MG63 (cell line): ENCODE measurements around the gene TMED6. TPM values are rescaled to one million over a fixed set of nuclear protein-coding genes. Genes with fewer than 3 reads are reported as not detected.
"Not testable (repeated sequence)": the region's sequence is repeated elsewhere in the genome, so short reads cannot be mapped to it uniquely, and the experiment has no call there.

Experiments used
- DNase-seq: peaks from one replicate; pipeline ENCODE4 v3.0.0-alpha.2; 2020
- H3K27me3 ChIP-seq: fragments of 250-450 bp; sonication (Bioruptor Pico); 2 replicates; pipeline ENCODE4 v1.5.1; 2020; ENCODE audit warnings: mild to moderate bottlenecking, moderate library complexity
- H3K36me3 ChIP-seq: fragments of 250-450 bp; sonication (Bioruptor Pico); 2 replicates; pipeline ENCODE4 v1.5.1; 2020; ENCODE audit warnings: mild to moderate bottlenecking, moderate library complexity
- H3K4me3 ChIP-seq: fragments of 250-450 bp; sonication (Bioruptor Pico); 2 replicates; pipeline ENCODE4 v1.5.1; 2020; ENCODE audit warnings: mild to moderate bottlenecking, moderate library complexity
- H3K9me3 ChIP-seq: fragments of 250-450 bp; sonication (Bioruptor Pico); 2 replicates; pipeline ENCODE4 v1.5.1; 2020; ENCODE audit warnings: mild to moderate bottlenecking, moderate library complexity
- total RNA-seq: library from RNA; depleted of rRNA; stranded (reverse); fragments of >200 nt; shearing (Covaris generic); gene quantifications from 2 replicates; pipeline ENCODE4 v1.2.3, GENCODE V29; 2014; ENCODE audit warnings: low replicate concordance

The TMED6 gene
- total RNA-seq, 1 experiment from 2014 or later, result not detected

GRCh38 chr16:69367980-69368379, 16.4 kb upstream of the TMED6 start:
- no peaks in the 10 kb centered on the region for H3K9me3 ChIP-seq
- H3K36me3 ChIP-seq, result peaks cover 18% of the 10 kb centered on the region
- no peak overlapping the region for H3K4me3 ChIP-seq
- DNase-seq, result no peak
- H3K27me3 ChIP-seq, result no peaks in the 10 kb centered on the region

- peaks cover 12% of the 10 kb centered on the region for H3K36me3 ChIP-seq
Observed at GRCh38 chr16:69366431-69366830, 14.8 kb upstream of the TMED6 start.

GRCh38 chr16:69365901-69366300, 14.3 kb upstream of the TMED6 start:
- Histone ChIP-seq H3K27me3 (no peaks in the 10 kb centered on the region), H3K9me3 (no peaks in the 10 kb centered on the region), H3K4me3 (no peak overlapping the region), H3K36me3 (peaks cover 12% of the 10 kb centered on the region)
- no peak for DNase-seq

More at GRCh38 chr16:69366431-69366830, 14.8 kb upstream of the TMED6 start:
- Histone ChIP-seq H3K27me3 (no peaks in the 10 kb centered on the region), H3K9me3 (no peaks in the 10 kb centered on the region), H3K4me3 (no peak overlapping the region)
- no peak for DNase-seq

- Histone ChIP-seq H3K4me3 (no peak overlapping the region), H3K36me3 (0 out of 2 replicates have a peak, but pooled peaks cover 4% of the 10 kb centered on the region)
- DNase-seq, result no peak
Observed at GRCh38 chr16:69364088-69364487, 12.5 kb upstream of the TMED6 start.

GRCh38 chr16:69363281-69363717, 11.7 kb upstream of the TMED6 start:
- H3K9me3 ChIP-seq, result no peaks in the 10 kb centered on the region
- 0 out of 2 replicates have a peak, but pooled peaks cover 2% of the 10 kb centered on the region for H3K36me3 ChIP-seq
- DNase-seq, result no peak
- no peaks in the 10 kb centered on the region for H3K27me3 ChIP-seq
- H3K4me3 ChIP-seq, result no peak overlapping the region

More at GRCh38 chr16:69364088-69364487, 12.5 kb upstream of the TMED6 start:
- H3K9me3 ChIP-seq, result no peaks in the 10 kb centered on the region
- no peaks in the 10 kb centered on the region for H3K27me3 ChIP-seq

GRCh38 chr16:69360070-69360469, 8.5 kb upstream of the TMED6 start:
- H3K27me3 ChIP-seq, DNase-seq, H3K9me3 ChIP-seq, H3K4me3 ChIP-seq, H3K36me3 ChIP-seq: not testable (repeated sequence)

GRCh38 chr16:69350536-69351133, 951 bp downstream of the TMED6 start:
- no peak for DNase-seq
- no peak overlapping the region for H3K4me3 ChIP-seq

GRCh38 chr16:69349536-69349935, 2.0 kb downstream of the TMED6 start:
- H3K36me3 ChIP-seq, result no peaks in the 10 kb centered on the region; the same call in 1 of the 2 replicates
- no peaks in the 10 kb centered on the region for H3K9me3 ChIP-seq
- DNase-seq, result no peak
- no peak overlapping the region for H3K4me3 ChIP-seq
- no peaks in the 10 kb centered on the region for H3K27me3 ChIP-seq

More at GRCh38 chr16:69350536-69351133, 951 bp downstream of the TMED6 start:
- Histone ChIP-seq H3K27me3 (no peaks in the 10 kb centered on the region), H3K9me3 (no peaks in the 10 kb centered on the region), H3K36me3 (no peaks in the 10 kb centered on the region; the same call in 1 of the 2 replicates)

GRCh38 chr16:69348222-69348621, 3.4 kb downstream of the TMED6 start:
- Histone ChIP-seq H3K27me3 (no peaks in the 10 kb centered on the region), H3K36me3 (peaks cover 5% of the 10 kb centered on the region), H3K9me3 (no peaks in the 10 kb centered on the region), H3K4me3 (no peak overlapping the region)
- no peak for DNase-seq

- H3K9me3 ChIP-seq, result no peaks in the 10 kb centered on the region
- DNase-seq, result no peak
- peaks cover 16% of the 10 kb centered on the region for H3K36me3 ChIP-seq
- no peaks in the 10 kb centered on the region for H3K27me3 ChIP-seq
- H3K4me3 ChIP-seq, result no peak overlapping the region
Observed at GRCh38 chr16:69346683-69347082, 4.9 kb downstream of the TMED6 start.

- Histone ChIP-seq H3K36me3 (peaks cover 24% of the 10 kb centered on the region), H3K9me3 (no peaks in the 10 kb centered on the region), H3K4me3 (no peak overlapping the region), H3K27me3 (no peaks in the 10 kb centered on the region)
- no peak for DNase-seq
Observed at GRCh38 chr16:69345923-69346322, 5.7 kb downstream of the TMED6 start.

GRCh38 chr16:69344171-69344570, 7.4 kb downstream of the TMED6 start:
- Histone ChIP-seq H3K27me3 (no peaks in the 10 kb centered on the region), H3K9me3 (no peaks in the 10 kb centered on the region), H3K4me3 (no peak overlapping the region), H3K36me3 (peaks cover 33% of the 10 kb centered on the region)
- no peak for DNase-seq

- DNase-seq, result no peak
- Histone ChIP-seq H3K9me3 (no peaks in the 10 kb centered on the region), H3K4me3 (peak overlapping the region; percentile 84), H3K27me3 (no peaks in the 10 kb centered on the region), H3K36me3 (peaks cover 44% of the 10 kb centered on the region)
Observed at GRCh38 chr16:69340095-69340644, 11.4 kb downstream of the TMED6 start.

- Histone ChIP-seq H3K4me3 (peak within 1 kb of the TSS; percentile 84), H3K36me3 (peaks cover 49% of the 10 kb centered on the region), H3K27me3 (no peaks in the 10 kb centered on the region)
Observed at GRCh38 chr16:69339289-69340094, 12.1 kb downstream of the TMED6 start, which contains the start of the genes COG8 and NIP7. Gene COG8 (minus strand): TSS chr16:69339564. CDS start chr16:69339552, 12 bp downstream. Gene NIP7 (plus strand): TSS chr16:69339772. CDS start chr16:69339830, 58 bp downstream.

GRCh38 chr16:69338557-69339288, 12.9 kb downstream of the TMED6 start:
- no peak for DNase-seq
- no peaks in the 10 kb centered on the region for H3K9me3 ChIP-seq
- H3K27me3 ChIP-seq, result no peaks in the 10 kb centered on the region
- H3K36me3 ChIP-seq, result peaks cover 55% of the 10 kb centered on the region
- peak overlapping the region; percentile 84 for H3K4me3 ChIP-seq

More at GRCh38 chr16:69339289-69340094, 12.1 kb downstream of the TMED6 start, which contains the start of the genes COG8 and NIP7:
- H3K9me3 ChIP-seq, result no peaks in the 10 kb centered on the region
- peak; percentile 93 for DNase-seq

- no peak overlapping the region for H3K4me3 ChIP-seq
- H3K27me3 ChIP-seq, result no peaks in the 10 kb centered on the region
- no peaks in the 10 kb centered on the region for H3K9me3 ChIP-seq
- no peak for DNase-seq
- H3K36me3 ChIP-seq, result peaks cover 38% of the 10 kb centered on the region
Observed at GRCh38 chr16:69334696-69335095, 16.9 kb downstream of the TMED6 start.
